Activated naive CD8-positive, alpha-beta T cell treated with anti-CD3 and anti-CD28 coated beads for 36 hours (primary cell): ENCODE results near the gene DYRK2. TPM values are rescaled to one million over a fixed set of nuclear protein-coding genes. Genes with fewer than 3 reads are reported as not detected.
A peak's percentile ranks its signal among the peaks of the same experiment; 100 is the strongest.

Experiments
- DNase-seq: peaks from one replicate; pipeline ENCODE4 v3.0.0; 2021
- H3K27ac Mint-ChIP-seq: one replicate; pipeline ENCODE4 v1.8.0; 2022; ENCODE audit warnings: mild to moderate bottlenecking, moderate library complexity, mixed read lengths
- H3K27me3 Mint-ChIP-seq: one replicate; pipeline ENCODE4 v1.8.0; 2022; ENCODE audit warnings: mild to moderate bottlenecking, mixed read lengths
- H3K36me3 Mint-ChIP-seq: one replicate; pipeline ENCODE4 v1.8.0; 2021; ENCODE audit warnings: mild to moderate bottlenecking, mixed read lengths
- H3K4me1 Mint-ChIP-seq: one replicate; pipeline ENCODE4 v1.8.0; 2021; ENCODE audit warnings: mixed read lengths
- H3K4me3 Mint-ChIP-seq: one replicate; pipeline ENCODE4 v1.8.0; 2022; ENCODE audit warnings: mild to moderate bottlenecking, moderate library complexity, mixed read lengths
- H3K9me3 Mint-ChIP-seq: one replicate; pipeline ENCODE4 v1.8.0; 2022; ENCODE audit warnings: mixed read lengths
- total RNA-seq, 2 experiments: library from RNA; stranded (reverse); gene quantifications; one replicate each; pipeline ENCODE4 v1.2.3, GENCODE V29; 2021

The DYRK2 gene
- total RNA-seq, 2 experiments from 2014 or later, result 29.6 to 33.0 TPM

DNA sequence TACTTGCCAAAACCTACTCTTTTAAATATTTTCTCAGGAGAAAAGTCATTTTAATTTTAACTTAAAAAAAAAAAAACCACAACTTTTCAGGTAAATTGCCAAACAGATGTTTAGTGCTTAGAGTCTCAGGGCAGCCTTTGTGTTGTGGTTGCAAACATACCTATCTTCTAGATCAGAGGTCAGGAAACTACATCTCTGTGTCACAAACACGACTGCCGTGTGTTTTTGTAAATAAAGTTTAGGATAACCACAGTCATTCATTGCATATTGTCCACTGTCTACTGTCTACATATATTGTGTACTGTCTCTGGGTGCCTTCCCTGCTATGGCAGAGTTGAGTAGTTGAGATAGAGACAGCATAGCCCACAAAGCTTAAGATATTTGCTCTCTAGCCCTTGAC lies 48.9 kb downstream of the DYRK2 start:
- no peak for DNase-seq
- Mint-ChIP-seq H3K4me3 (no peak overlapping the region), H3K27ac (no peak overlapping the region), H3K4me1 (peaks cover 57% of the 10 kb centered on the region), H3K9me3 (peaks cover 3% of the 10 kb centered on the region), H3K36me3 (peaks cover 8% of the 10 kb centered on the region), H3K27me3 (no peaks in the 10 kb centered on the region)

DNA sequence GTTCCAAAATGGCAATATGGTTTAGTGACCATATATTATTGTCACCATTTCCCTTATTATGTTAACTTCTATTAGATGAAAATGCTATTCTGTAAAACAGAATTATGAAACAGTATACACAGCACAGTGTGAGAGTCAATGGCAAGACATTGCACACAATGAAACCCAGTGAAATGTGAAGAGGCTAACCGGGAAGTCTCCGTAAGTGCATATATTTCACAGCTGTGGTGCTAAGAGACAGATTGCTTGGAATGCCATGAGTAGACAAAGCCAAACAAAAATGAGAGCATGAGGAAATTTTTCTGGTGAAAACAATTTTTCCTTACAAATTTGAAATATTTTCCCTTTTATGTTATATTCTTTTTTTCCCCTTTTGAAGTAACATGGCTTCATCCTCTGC lies 49.4 kb downstream of the DYRK2 start:
- Mint-ChIP-seq H3K4me3 (peak overlapping the region; percentile 22), H3K4me1 (peaks cover 58% of the 10 kb centered on the region), H3K36me3 (peaks cover 11% of the 10 kb centered on the region), H3K9me3 (peaks cover 5% of the 10 kb centered on the region), H3K27me3 (no peaks in the 10 kb centered on the region), H3K27ac (no peak overlapping the region)
- no peak for DNase-seq

GRCh38 chr12:67698672-67699581 lies 50.4 kb downstream of the DYRK2 start:
- DNase-seq, result peak; percentile 62

DNA sequence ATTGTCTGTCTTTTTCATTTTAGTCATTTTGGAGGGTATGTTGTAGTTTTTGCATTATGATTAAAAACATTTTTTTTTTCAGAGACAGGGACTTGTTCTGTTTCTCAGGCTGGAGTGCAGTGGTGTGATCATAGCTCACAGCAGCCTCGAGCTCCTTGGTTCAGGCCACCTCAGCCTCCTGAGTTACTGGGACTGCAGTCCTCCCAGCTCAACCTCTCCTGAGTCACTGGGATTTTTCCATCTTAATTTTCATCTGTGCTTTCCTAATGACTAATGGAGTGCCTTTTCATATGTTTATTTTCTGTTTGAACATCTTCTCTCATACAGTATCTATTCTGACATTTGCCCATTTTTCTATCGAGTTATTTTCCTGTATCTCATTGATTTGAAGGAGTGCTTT lies 52.6 kb downstream of the DYRK2 start:
- Mint-ChIP-seq H3K4me1 (peaks cover 43% of the 10 kb centered on the region), H3K4me3 (no peak overlapping the region), H3K27me3 (no peaks in the 10 kb centered on the region), H3K36me3 (peaks cover 8% of the 10 kb centered on the region), H3K9me3 (peaks cover 5% of the 10 kb centered on the region), H3K27ac (no peak overlapping the region)
- no peak for DNase-seq

More at GRCh38 chr12:67698672-67699581, 50.4 kb downstream of the DYRK2 start:
- H3K27ac Mint-ChIP-seq, result peak overlapping the region; percentile 56
- peak overlapping the region; percentile 48 for H3K4me3 Mint-ChIP-seq
- H3K36me3 Mint-ChIP-seq, result peaks cover 10% of the 10 kb centered on the region
- peaks cover 58% of the 10 kb centered on the region for H3K4me1 Mint-ChIP-seq
- peaks cover 5% of the 10 kb centered on the region for H3K9me3 Mint-ChIP-seq
- H3K27me3 Mint-ChIP-seq, result no peaks in the 10 kb centered on the region

DNA sequence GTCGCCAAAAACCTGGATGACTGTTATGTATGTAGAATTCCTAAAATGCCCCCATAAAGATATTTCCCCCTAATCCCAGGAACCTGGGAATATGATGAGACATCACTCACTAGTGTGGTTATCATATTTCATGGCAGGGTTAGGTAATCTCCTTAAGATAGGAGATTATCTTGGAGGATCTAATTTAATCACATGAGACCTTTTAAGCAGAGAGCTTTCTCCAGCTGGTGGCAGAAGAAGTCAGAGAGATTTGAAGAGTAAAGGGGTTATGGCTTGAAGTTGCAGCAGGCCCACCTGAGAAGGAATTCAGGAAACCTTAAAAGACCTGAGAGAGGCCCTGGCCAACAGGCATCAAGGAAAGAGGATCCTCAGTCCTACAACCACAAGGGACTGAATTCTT lies 53.6 kb downstream of the DYRK2 start:
- Mint-ChIP-seq H3K4me3 (no peak overlapping the region), H3K27ac (no peak overlapping the region), H3K9me3 (peaks cover 5% of the 10 kb centered on the region), H3K27me3 (no peaks in the 10 kb centered on the region), H3K36me3 (peaks cover 8% of the 10 kb centered on the region), H3K4me1 (peaks cover 39% of the 10 kb centered on the region)
- DNase-seq, result no peak

DNA sequence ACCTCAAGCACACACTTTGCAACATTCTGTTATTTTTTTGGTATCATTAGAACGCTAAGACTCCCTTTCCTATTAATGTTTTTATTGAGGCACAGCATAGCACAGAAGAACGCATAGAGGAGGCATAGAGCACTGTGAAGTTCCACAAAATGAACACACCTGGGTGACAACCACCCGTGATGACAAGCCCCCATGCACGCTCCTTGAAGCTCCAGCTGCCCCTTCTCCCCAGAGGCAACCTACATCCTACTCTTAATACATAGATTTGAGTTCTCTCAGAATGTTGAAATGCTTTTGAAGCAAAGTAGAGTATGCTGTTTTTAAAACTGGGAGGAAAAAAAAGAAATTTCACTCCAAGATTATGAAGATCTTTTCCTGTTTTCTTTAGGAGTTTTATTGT lies 55.5 kb downstream of the DYRK2 start:
- DNase-seq, result no peak
- H3K27ac Mint-ChIP-seq, result no peak overlapping the region
- peaks cover 5% of the 10 kb centered on the region for H3K9me3 Mint-ChIP-seq
- H3K4me3 Mint-ChIP-seq, result no peak overlapping the region
- H3K27me3 Mint-ChIP-seq, result no peaks in the 10 kb centered on the region
- H3K36me3 Mint-ChIP-seq, result peaks cover 8% of the 10 kb centered on the region
- H3K4me1 Mint-ChIP-seq, result peaks cover 22% of the 10 kb centered on the region

DNA sequence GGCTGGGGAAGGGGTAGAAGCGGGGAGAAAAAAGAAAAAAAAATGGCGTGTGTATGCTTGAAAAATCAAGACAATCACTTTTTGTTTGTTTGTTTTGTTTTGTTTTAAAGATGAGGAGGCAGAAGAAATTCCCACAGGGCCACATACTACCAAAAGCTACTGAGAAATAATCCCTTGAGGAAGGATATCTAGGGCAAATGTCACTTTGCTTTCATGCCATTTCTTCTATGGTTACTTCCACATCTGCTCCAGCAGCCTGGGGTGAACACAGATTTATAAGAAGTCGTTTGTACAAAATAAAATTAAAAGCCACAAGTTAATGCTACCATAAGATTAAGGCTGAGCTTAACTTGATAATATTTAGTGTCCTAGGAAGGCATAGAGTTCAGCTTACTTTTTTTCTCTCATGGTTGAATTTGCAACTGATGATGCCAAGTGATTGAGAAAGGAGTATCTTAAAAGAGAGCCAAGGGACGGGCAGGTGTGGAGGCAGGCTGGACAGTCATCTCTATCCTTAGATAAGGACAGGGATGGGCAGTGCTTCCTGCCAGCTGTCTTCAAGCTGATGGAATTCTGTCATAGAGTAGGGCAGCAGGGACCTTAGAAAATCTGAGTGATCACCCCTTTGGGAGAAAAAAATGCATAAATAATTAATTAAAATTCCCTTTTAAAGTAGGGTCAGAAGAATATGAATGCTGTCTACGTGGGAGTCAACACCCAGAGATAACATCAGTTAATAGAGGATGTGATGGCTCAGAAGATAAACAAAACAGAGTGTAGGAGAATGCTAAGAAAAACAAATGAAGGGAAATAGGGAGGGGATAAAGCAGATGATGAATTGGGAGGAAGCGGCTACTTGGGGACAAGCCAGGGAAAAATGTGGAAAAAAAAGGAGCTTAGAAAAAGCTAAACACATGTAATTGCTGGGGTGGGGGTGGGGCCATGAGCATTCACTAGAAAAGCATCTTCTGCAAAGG lies 57.1 kb downstream of the DYRK2 start:
- Mint-ChIP-seq H3K9me3 (peaks cover 5% of the 10 kb centered on the region), H3K27me3 (no peaks in the 10 kb centered on the region), H3K4me1 (peaks cover 10% of the 10 kb centered on the region), H3K4me3 (no peak overlapping the region), H3K36me3 (peaks cover 8% of the 10 kb centered on the region), H3K27ac (no peak overlapping the region)
- DNase-seq, result no peak

DNA sequence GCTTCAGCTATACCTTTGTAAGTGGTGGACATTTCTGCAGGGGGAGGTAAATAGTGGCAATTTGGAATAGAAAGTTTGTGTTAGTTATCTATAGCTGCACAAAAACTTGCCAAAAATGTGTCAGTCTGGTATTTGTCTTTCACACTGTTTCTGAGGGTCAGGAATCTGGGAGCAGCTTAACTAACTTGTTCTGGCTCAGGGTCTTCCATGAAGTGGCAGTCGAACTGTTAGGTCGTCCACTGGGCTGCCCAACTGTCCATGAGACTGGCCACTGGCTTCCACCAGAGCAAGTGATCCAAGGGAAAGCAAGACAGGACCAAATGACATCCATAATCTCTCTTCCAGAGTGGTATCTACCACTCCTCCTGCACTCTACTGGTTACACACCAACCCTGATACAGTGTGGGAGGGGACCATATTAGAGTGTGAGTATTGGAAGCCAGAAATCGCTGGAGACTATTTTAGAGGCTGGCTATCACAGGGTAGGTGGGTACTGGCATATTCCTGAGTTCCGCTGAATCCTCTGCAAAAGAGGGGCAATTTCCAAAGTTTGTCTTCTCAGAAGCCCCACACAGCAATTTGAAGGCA lies 60.9 kb downstream of the DYRK2 start:
- H3K9me3 Mint-ChIP-seq, result no peaks in the 10 kb centered on the region
- H3K4me3 Mint-ChIP-seq, result no peak overlapping the region

DNA sequence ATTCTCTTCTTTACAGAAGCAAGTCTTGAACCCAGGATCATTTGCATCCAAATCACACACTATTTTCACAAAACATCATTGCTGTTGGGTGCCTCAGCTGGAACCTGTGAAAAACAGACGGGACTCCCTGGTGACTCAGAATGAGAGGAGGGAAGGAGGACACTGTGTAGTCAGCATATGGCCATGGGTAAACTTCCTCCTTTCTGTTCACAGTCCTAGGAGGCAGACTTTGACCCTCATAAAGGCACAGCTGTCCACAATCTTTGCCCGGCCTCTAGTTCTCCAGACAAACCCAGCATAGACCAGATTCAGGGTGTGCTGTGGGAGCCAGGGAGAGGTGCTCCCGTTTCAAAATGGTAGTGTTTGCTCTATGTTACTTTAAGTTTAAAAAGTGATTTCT lies 62.0 kb downstream of the DYRK2 start:
- Mint-ChIP-seq H3K27ac (no peak overlapping the region), H3K4me3 (no peak overlapping the region), H3K36me3 (peaks cover 3% of the 10 kb centered on the region), H3K4me1 (peaks cover 2% of the 10 kb centered on the region), H3K9me3 (peaks cover 1% of the 10 kb centered on the region), H3K27me3 (no peaks in the 10 kb centered on the region)
- no peak for DNase-seq

More for the DNA sequence above, 60.9 kb downstream of the DYRK2 start:
- H3K27me3 Mint-ChIP-seq, result no peaks in the 10 kb centered on the region
- no peak overlapping the region for H3K27ac Mint-ChIP-seq
- H3K36me3 Mint-ChIP-seq, result no peaks in the 10 kb centered on the region
- H3K4me1 Mint-ChIP-seq, result peaks cover 2% of the 10 kb centered on the region
- no peak for DNase-seq

DNA sequence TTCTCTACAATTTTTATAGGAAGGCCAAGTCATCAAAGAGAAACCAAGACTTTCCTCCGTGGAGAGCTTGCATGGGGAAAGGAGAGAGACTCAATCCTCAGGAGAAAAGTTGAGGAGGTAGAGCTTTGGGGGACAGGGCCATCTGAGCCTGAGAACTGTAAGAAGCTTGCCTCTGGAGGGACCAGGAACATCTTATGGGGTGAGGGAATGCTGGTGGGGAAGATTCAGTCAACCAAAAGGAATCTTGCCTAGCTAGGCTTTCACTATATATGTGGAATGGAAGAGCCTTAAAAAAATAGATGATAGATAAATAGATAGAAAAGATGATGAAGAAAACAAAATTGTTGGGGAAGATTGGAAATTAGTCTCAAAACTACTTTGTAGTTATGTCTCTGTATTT lies 63.5 kb downstream of the DYRK2 start:
- no peak for DNase-seq
- Mint-ChIP-seq H3K4me3 (no peak overlapping the region), H3K27ac (no peak overlapping the region), H3K9me3 (peaks cover 1% of the 10 kb centered on the region), H3K4me1 (peaks cover 2% of the 10 kb centered on the region), H3K36me3 (peaks cover 3% of the 10 kb centered on the region), H3K27me3 (no peaks in the 10 kb centered on the region)

DNA sequence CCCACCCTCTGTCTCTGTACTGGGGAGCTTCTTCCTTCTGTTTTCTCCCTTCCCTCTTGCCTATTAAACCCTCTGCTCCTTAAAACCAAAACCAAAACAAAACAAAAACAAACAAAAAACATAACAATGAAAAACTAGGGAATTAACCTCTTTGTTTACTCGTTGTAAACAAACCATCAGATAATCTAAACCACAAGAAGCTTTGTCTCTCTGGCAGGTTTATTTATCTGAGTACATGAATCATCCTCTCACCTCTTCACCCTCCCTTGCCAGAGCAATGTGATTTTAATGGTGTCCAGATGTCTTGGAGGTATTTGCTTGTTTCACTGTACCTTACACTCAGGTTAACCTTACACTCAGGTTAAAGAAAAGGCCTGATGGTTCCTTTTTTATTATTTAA lies 66.1 kb downstream of the DYRK2 start:
- peaks cover 1% of the 10 kb centered on the region for H3K9me3 Mint-ChIP-seq
- no peak overlapping the region for H3K4me3 Mint-ChIP-seq
- peaks cover 1% of the 10 kb centered on the region for H3K27me3 Mint-ChIP-seq
- DNase-seq, result no peak
- peaks cover 4% of the 10 kb centered on the region for H3K36me3 Mint-ChIP-seq
- no peak overlapping the region for H3K27ac Mint-ChIP-seq
- peaks cover 2% of the 10 kb centered on the region for H3K4me1 Mint-ChIP-seq
